MM.1S (cell line): Measurements from ENCODE around the gene UBAC2.

ENCODE experiments used
- DNase-seq: peaks from one replicate; pipeline ENCODE4 v3.0.0-alpha.2; 2015
- H2AFZ ChIP-seq: fragments of 300-600 bp; sonication (generic); 2 replicates; pipeline ENCODE4 v1.6.0; 2016; ENCODE audit warnings: antibody characterized with exemption, low read length
- H3F3A ChIP-seq: fragments of 300-600 bp; sonication (generic); 2 replicates; pipeline ENCODE4 v1.6.1; 2016; ENCODE audit warnings: mild to moderate bottlenecking, antibody characterized with exemption, low read length, moderate library complexity, mixed read lengths; ENCODE audit not compliant: insufficient read depth
- H3K27ac ChIP-seq: fragments of 300-600 bp; sonication (generic); 2 replicates; pipeline ENCODE4 v1.5.1; 2016; ENCODE audit warnings: mild to moderate bottlenecking, low read length
- H3K27me3 ChIP-seq: fragments of 300-600 bp; sonication (generic); replicated peaks from 2 replicates; pipeline ENCODE4 v1.6.0; 2016; ENCODE audit warnings: low read length; ENCODE audit not compliant: insufficient read depth
- H3K36me3 ChIP-seq: fragments of 300-600 bp; sonication (generic); replicated peaks from 2 replicates; pipeline ENCODE4 v1.6.1; 2016; ENCODE audit warnings: mild to moderate bottlenecking, low read length, mixed read lengths; ENCODE audit not compliant: insufficient read depth
- H3K4me1 ChIP-seq: fragments of 300-600 bp; sonication (generic); 2 replicates; pipeline ENCODE4 v1.6.1; 2016; ENCODE audit warnings: low read length, mixed read lengths
- H3K4me2 ChIP-seq: fragments of 300-600 bp; sonication (generic); 2 replicates; pipeline ENCODE4 v1.6.0; 2016; ENCODE audit warnings: low read depth, low read length
- H3K4me3 ChIP-seq: fragments of 300-600 bp; sonication (generic); 2 replicates; pipeline ENCODE4 v1.5.1; 2016; ENCODE audit warnings: low read length, mixed read lengths
- H3K79me2 ChIP-seq: fragments of 300-600 bp; sonication (generic); 2 replicates; pipeline ENCODE4 v1.6.1; 2016; ENCODE audit warnings: mixed run types, low read length, mixed read lengths
- H3K9ac ChIP-seq: fragments of 300-600 bp; sonication (generic); 2 replicates; pipeline ENCODE4 v1.6.1; 2016; ENCODE audit warnings: low read length, mixed read lengths
- H3K9me2 ChIP-seq: fragments of 300-600 bp; sonication (generic); replicated peaks from 2 replicates; pipeline ENCODE4 v1.6.1; 2016; ENCODE audit warnings: mild to moderate bottlenecking, low read length, mixed read lengths; ENCODE audit not compliant: insufficient read depth
- H3K9me3 ChIP-seq: fragments of 300-600 bp; sonication (generic); replicated peaks from 2 replicates; pipeline ENCODE4 v1.6.1; 2016; ENCODE audit warnings: mild to moderate bottlenecking, low read length, mixed read lengths; ENCODE audit not compliant: insufficient read depth
- H4K20me1 ChIP-seq: fragments of 300-600 bp; sonication (generic); 2 replicates; pipeline ENCODE4 v1.6.1; 2016; ENCODE audit warnings: mild to moderate bottlenecking, low read length, moderate library complexity, mixed read lengths; ENCODE audit not compliant: insufficient read depth
- EZH2 ChIP-seq: fragments of 300-600 bp; sonication (generic); optimal IDR thresholded peaks from 2 replicates; pipeline ENCODE3; 2017; ENCODE audit warnings: low read depth, mild to moderate bottlenecking, antibody characterized with exemption, low read length, mixed read lengths
- EZH2phosphoT487 ChIP-seq: fragments of 300-600 bp; sonication (generic); IDR thresholded peaks from 2 replicates; pipeline ENCODE4 v1.6.1; 2018; ENCODE audit warnings: antibody characterized with exemption, low read length
- TF ChIP-seq, protein P1 (sequence below): fragments of 300-600 bp; sonication (generic); IDR thresholded peaks from 2 replicates; pipeline ENCODE4 v1.5.1; 2016; ENCODE audit warnings: antibody characterized with exemption, low read length, mixed read lengths

UBAC2 gene

DNA sequence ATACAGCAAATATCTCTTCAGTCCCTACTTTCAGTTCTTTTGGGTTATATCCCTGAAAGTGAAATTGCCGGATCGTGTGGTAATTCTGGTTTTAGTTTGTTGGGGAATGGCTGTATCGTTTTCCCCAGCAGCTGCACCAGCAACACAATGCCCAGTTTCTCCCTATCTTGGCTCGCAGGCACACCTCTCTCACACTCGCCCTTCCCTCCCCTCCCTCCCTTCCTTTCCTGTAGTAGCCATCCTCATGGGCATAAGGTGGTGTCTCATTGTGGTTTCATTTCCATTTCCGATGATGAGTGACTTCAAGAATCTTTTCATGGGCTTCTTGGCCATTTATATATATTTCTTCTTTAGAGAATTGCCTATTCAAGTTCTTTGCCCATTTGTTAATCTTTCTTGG, 66.2 kb downstream of the UBAC2 start:
- no peak overlapping the region for H2AFZ ChIP-seq
- H4K20me1 ChIP-seq: 0 out of 2 replicates have a peak, but pooled peaks cover 6% of the 10 kb centered on the region
- no peaks in the 10 kb centered on the region for H3K9me3 ChIP-seq
- no peaks in the 10 kb centered on the region for H3K36me3 ChIP-seq
- no peaks in the 10 kb centered on the region for H3K9me2 ChIP-seq
- H3K4me1 ChIP-seq: no peaks in the 10 kb centered on the region
- H3K27me3 ChIP-seq: no peaks in the 10 kb centered on the region
- no peaks in the 10 kb centered on the region for H3F3A ChIP-seq
- H3K4me3 ChIP-seq: no peak overlapping the region
- TF ChIP-seq EZH2phosphoT487: no peak
- H3K4me2 ChIP-seq: no peak overlapping the region
- no peak overlapping the region for H3K27ac ChIP-seq
- no peak overlapping the region for H3K9ac ChIP-seq
- no peaks in the 10 kb centered on the region for H3K79me2 ChIP-seq
- DNase-seq: no peak

DNA sequence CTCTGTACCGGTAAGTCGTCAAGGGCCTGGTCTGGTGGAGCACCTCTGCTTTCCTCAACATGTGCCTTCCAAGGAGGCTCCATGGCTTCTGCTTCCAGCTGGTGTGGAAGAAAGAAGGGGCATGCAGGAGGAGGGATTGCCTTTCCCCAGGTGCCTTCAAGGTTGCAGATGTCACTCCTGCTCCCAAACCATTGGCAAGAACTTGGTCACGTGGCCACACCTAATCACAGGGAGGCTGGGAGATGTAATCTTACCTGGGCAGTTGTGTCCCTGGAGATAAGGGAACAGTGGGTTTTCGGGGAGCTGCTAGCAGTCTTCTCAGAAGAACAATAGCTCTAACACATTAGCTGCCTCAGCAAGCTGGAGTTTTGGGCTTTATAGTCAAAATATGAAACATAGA, 67.3 kb downstream of the UBAC2 start:
- H3K4me1 ChIP-seq: no peaks in the 10 kb centered on the region
- no peak overlapping the region for H2AFZ ChIP-seq
- no peak overlapping the region for H3K9ac ChIP-seq

DNA sequence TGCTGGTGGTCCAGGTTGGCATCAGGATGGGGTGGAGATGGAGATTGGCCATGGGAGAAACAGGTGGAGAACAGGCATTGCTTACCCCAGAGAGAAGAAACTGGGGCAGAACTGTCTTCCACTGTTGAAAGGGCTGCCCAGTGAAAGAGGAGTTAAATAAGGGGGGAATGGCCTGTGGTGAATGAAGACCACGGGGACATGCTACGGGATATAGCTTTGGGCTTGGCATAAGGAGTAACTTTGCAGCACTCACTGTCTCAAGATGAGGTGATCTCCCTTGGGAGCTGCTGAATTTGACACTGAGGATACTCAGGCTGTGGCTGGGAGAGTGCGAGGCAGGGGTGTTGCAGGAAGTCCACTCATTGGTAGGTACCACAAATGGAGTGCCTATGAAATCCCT, 68.2 kb downstream of the UBAC2 start:
- H3K79me2 ChIP-seq: no peaks in the 10 kb centered on the region
- no peak overlapping the region for H3K27ac ChIP-seq
- H3K9me2 ChIP-seq: no peaks in the 10 kb centered on the region
- H3K27me3 ChIP-seq: no peaks in the 10 kb centered on the region
- H3K36me3 ChIP-seq: no peaks in the 10 kb centered on the region
- H3F3A ChIP-seq: no peaks in the 10 kb centered on the region
- no peaks in the 10 kb centered on the region for H3K9me3 ChIP-seq
- H3K4me2 ChIP-seq: no peak overlapping the region
- H3K4me1 ChIP-seq: no peaks in the 10 kb centered on the region
- TF ChIP-seq EZH2 (no peak), EZH2phosphoT487 (no peak)
- TF ChIP-seq, protein P1, sequence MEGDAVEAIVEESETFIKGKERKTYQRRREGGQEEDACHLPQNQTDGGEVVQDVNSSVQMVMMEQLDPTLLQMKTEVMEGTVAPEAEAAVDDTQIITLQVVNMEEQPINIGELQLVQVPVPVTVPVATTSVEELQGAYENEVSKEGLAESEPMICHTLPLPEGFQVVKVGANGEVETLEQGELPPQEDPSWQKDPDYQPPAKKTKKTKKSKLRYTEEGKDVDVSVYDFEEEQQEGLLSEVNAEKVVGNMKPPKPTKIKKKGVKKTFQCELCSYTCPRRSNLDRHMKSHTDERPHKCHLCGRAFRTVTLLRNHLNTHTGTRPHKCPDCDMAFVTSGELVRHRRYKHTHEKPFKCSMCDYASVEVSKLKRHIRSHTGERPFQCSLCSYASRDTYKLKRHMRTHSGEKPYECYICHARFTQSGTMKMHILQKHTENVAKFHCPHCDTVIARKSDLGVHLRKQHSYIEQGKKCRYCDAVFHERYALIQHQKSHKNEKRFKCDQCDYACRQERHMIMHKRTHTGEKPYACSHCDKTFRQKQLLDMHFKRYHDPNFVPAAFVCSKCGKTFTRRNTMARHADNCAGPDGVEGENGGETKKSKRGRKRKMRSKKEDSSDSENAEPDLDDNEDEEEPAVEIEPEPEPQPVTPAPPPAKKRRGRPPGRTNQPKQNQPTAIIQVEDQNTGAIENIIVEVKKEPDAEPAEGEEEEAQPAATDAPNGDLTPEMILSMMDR: no peak
- no peak for DNase-seq
- H3K9ac ChIP-seq: no peak overlapping the region
- H3K4me3 ChIP-seq: no peak overlapping the region
- no peak overlapping the region for H2AFZ ChIP-seq
- 0 out of 2 replicates have a peak, but pooled peaks cover 6% of the 10 kb centered on the region for H4K20me1 ChIP-seq

More for the DNA sequence above, 67.3 kb downstream of the UBAC2 start:
- Histone ChIP-seq H3K9me2 (no peaks in the 10 kb centered on the region), H3K36me3 (no peaks in the 10 kb centered on the region), H3K9me3 (no peaks in the 10 kb centered on the region), H3K4me3 (no peak overlapping the region), H3K27me3 (no peaks in the 10 kb centered on the region), H4K20me1 (0 out of 2 replicates have a peak, but pooled peaks cover 6% of the 10 kb centered on the region), H3F3A (no peaks in the 10 kb centered on the region), H3K79me2 (no peaks in the 10 kb centered on the region), H3K27ac (no peak overlapping the region), H3K4me2 (no peak overlapping the region)
- TF ChIP-seq, protein P1: no peak
- TF ChIP-seq EZH2phosphoT487 (no peak), EZH2 (no peak)
- DNase-seq: no peak

DNA sequence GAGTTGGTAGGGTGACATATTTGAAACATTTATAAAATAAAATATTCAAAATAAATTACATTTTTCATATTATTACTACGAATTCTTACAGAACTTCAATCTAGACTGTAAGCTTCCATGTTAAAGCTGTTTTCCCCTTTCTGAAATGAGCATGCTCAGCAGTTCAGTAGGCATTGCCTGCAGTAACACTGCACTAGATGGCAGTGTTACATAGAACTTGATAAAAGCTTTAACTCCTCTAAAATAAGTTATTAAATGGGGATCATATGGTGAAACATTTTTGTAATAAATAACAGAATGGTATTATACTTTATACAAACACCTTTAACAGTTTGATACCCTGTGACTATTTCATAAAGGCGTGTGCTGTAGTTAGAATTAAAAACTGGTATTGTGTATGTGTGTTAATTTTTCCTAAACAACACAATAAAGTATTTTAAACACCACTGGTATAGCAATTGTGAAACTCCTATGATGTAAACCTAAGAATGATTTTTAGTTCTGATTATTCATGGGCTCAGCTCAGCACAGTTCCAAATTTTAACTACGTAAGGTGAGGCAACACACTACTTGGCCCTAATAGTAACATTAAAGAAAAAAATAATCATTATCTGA, 69.1 kb downstream of the UBAC2 start:
- Histone ChIP-seq H3K4me1 (no peaks in the 10 kb centered on the region), H3K4me2 (no peak overlapping the region), H3K36me3 (no peaks in the 10 kb centered on the region), H3K9ac (no peak overlapping the region), H3K4me3 (no peak overlapping the region), H3K27ac (no peak overlapping the region), H3K27me3 (no peaks in the 10 kb centered on the region), H3K9me2 (no peaks in the 10 kb centered on the region), H3K9me3 (no peaks in the 10 kb centered on the region), H2AFZ (no peak overlapping the region), H3F3A (no peaks in the 10 kb centered on the region), H4K20me1 (0 out of 2 replicates have a peak, but pooled peaks cover 6% of the 10 kb centered on the region), H3K79me2 (no peaks in the 10 kb centered on the region)
- TF ChIP-seq, protein P1: peak; percentile 62
- TF ChIP-seq EZH2: no peak
- TF ChIP-seq EZH2phosphoT487: no peak
- peak; percentile 63 for DNase-seq
